GM23248 (cell line): ENCODE data around the gene GOLGA3. TPM values are rescaled to one million over a fixed set of nuclear protein-coding genes. Genes with fewer than 3 reads are reported as not detected.

Experiments used
- DNase-seq: peaks from one replicate; pipeline ENCODE4 v3.0.0-alpha.2; 2015
- H2AFZ ChIP-seq: fragments of 200-600 bp; sonication (generic); 2 replicates; pipeline ENCODE4 v1.6.1; 2016; ENCODE audit warnings: antibody characterized with exemption
- H3F3A ChIP-seq: fragments of 200-600 bp; sonication (generic); 2 replicates; pipeline ENCODE4 v1.6.1; 2016; ENCODE audit warnings: mild to moderate bottlenecking, antibody characterized with exemption, mixed run types; ENCODE audit not compliant: insufficient read depth
- H3K27ac ChIP-seq: fragments of 200-600 bp; sonication (generic); 2 replicates; pipeline ENCODE4 v1.5.1; 2016; ENCODE audit warnings: mild to moderate bottlenecking
- H3K27me3 ChIP-seq: fragments of 200-600 bp; sonication (generic); replicated peaks from 2 replicates; pipeline ENCODE4 v1.6.1; 2016; ENCODE audit warnings: mild to moderate bottlenecking; ENCODE audit not compliant: insufficient read depth
- H3K36me3 ChIP-seq: fragments of 200-600 bp; sonication (generic); 2 replicates; pipeline ENCODE4 v1.6.1; 2016; ENCODE audit warnings: low read depth, mild to moderate bottlenecking
- H3K4me1 ChIP-seq: fragments of 200-600 bp; sonication (generic); 2 replicates; pipeline ENCODE4 v1.6.1; 2016; ENCODE audit warnings: mild to moderate bottlenecking; ENCODE audit not compliant: insufficient read depth
- H3K4me2 ChIP-seq: fragments of 200-600 bp; sonication (generic); one replicate; pipeline ENCODE4 v1.6.1; 2016; ENCODE audit warnings: mild to moderate bottlenecking; ENCODE audit not compliant: unreplicated experiment
- H3K4me3 ChIP-seq: fragments of 200-600 bp; sonication (generic); 2 replicates; pipeline ENCODE4 v1.5.1; 2016; ENCODE audit warnings: mild to moderate bottlenecking
- H3K79me2 ChIP-seq: fragments of 200-600 bp; sonication (generic); 2 replicates; pipeline ENCODE4 v1.6.1; 2016; ENCODE audit warnings: mild to moderate bottlenecking; ENCODE audit not compliant: insufficient read depth
- H3K9ac ChIP-seq: fragments of 200-600 bp; sonication (generic); 2 replicates; pipeline ENCODE4 v1.6.1; 2016; ENCODE audit warnings: mild to moderate bottlenecking
- H3K9me2 ChIP-seq: fragments of 200-600 bp; sonication (generic); 2 replicates; pipeline ENCODE4 v1.6.1; 2016; ENCODE audit warnings: mixed run types, mild to moderate bottlenecking, moderate library complexity; ENCODE audit not compliant: insufficient read depth
- H3K9me3 ChIP-seq: fragments of 200-600 bp; sonication (generic); one replicate; pipeline ENCODE4 v1.6.1; 2017; ENCODE audit warnings: low read depth
- H4K20me1 ChIP-seq: fragments of 200-600 bp; sonication (generic); 2 replicates; pipeline ENCODE4 v1.6.0; 2016; ENCODE audit not compliant: insufficient read depth
- EZH2 ChIP-seq: fragments of 200-600 bp; sonication (generic); IDR thresholded peaks from 2 replicates; pipeline ENCODE4 v1.6.1; 2018; ENCODE audit warnings: antibody characterized with exemption, mild to moderate bottlenecking; ENCODE audit not compliant: insufficient read depth, poor library complexity, severe bottlenecking
- EZH2phosphoT487 ChIP-seq: fragments of 200-600 bp; sonication (generic); IDR thresholded peaks from 2 replicates; pipeline ENCODE4 v1.6.1; 2018; ENCODE audit warnings: antibody characterized with exemption, moderate library complexity, mild to moderate bottlenecking, low read depth; ENCODE audit not compliant: insufficient read depth
- WGBS, 2 experiments: methylation state at CpG; one replicate each; pipeline ENCODE4 v1.1.6; 2015 to 2017; ENCODE audit warnings: low lambda C conversion rate in 2 of 2, low coverage in 1 of 2; ENCODE audit errors: missing lambda C conversion rate in 2 of 2; 5-methylcytosine and 5-hydroxymethylcytosine counted together
- in situ Hi-C: fragments of 300-500 bp; cut with MboI; formaldehyde crosslinking; loops from 2 replicates; pipeline ENCODE4 v1.15.0; 2020
- polyA plus RNA-seq: library from polyadenylated mRNA; unstranded; fragments of >200 nt; fragmentation: Nextera tagmentation; extraction: Ambion mirVana; gene quantifications from 2 replicates; pipeline ENCODE4 v1.2.1, GENCODE V29; 2016
- total RNA-seq: library from RNA; depleted of rRNA; stranded (reverse); fragments of >200 nt; shearing (Covaris generic); gene quantifications from 2 replicates; pipeline ENCODE4 v1.2.3, GENCODE V29; 2014

GOLGA3 gene
- total and polyA plus RNA-seq, 2 experiments from 2014 or later, result 38.1 to 118 TPM

DNA sequence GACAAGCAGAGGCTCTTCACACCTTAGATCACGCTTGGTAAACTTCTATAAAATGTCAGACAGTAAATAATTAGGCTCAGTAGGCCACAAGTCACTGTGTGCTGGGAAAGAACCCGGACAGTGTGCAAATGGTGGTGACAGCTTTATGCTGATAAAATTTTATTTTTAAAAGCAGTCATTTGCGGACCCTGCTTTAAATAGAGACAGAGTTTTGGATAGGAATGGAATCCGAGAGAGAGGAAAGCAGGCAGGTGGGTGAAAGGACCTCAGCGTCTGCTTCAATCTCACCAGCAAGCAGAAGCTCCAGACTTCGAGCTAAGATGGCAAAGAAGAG is 88.4 kb downstream of the GOLGA3 start:
- H3K36me3 ChIP-seq, result peaks cover 75% of the 10 kb centered on the region
- H3K27ac ChIP-seq, result no peak overlapping the region
- no peaks in the 10 kb centered on the region for H3K9me3 ChIP-seq
- 90 to 93% methylated on average over 6 of the region's 6 CpGs for WGBS, 2 experiments
- no peak overlapping the region for H3K9ac ChIP-seq
- H3K9me2 ChIP-seq, result no peaks in the 10 kb centered on the region
- H3K4me2 ChIP-seq, result no peak overlapping the region
- peaks cover 15% of the 10 kb centered on the region for H4K20me1 ChIP-seq
- DNase-seq, result no peak
- no peaks in the 10 kb centered on the region for H3K4me1 ChIP-seq
- no peak for TF ChIP-seq EZH2phosphoT487
- TF ChIP-seq EZH2, result no peak
- no peak overlapping the region for H3K4me3 ChIP-seq
- H3K79me2 ChIP-seq, result peaks cover 97% of the 10 kb centered on the region
- H3F3A ChIP-seq, result 0 out of 2 replicates have a peak, but pooled peaks cover 16% of the 10 kb centered on the region
- in situ Hi-C loops, result no loop called here
- no peak overlapping the region for H2AFZ ChIP-seq
- no peaks in the 10 kb centered on the region for H3K27me3 ChIP-seq

DNA sequence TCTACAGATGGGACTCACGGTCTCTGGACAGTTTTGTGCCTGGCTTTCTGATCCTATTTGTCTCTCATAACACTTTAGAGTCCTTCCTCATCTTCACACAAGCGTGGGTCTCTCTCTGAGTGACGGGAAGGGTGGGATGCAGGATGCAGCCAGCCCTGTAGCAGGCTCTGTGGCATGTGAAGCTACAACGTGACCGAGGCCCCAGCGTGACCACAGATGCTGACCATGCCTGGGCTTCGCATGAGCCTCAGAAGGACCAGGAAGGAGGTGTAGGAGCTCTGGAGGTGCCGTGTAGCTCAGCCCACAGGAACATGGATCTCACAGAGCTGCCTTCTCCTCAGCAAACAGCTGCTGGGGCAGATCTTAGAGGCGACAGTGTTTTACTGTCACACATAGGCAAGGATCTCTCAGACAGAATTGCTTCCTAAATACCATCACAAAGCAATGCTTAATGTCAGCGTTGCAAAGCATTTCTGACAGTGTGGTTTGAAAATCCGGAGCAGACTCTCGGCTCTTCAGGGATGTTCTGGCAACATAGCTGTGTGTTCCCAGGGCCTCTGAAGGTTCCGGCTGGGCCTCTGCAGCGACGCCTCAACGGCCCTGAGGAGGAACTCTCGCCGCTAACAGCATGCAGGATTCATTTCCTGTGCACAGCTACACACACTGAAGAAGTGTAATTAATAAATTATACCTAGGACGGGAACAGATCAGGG is 88.9 kb downstream of the GOLGA3 start:
- DNase-seq, result no peak
- Histone ChIP-seq H3K4me2 (no peak overlapping the region), H3K4me1 (no peaks in the 10 kb centered on the region), H3K9me2 (no peaks in the 10 kb centered on the region), H3K27me3 (no peaks in the 10 kb centered on the region), H3K36me3 (peaks cover 77% of the 10 kb centered on the region), H3K79me2 (peaks cover 97% of the 10 kb centered on the region), H4K20me1 (peaks cover 15% of the 10 kb centered on the region), H3K27ac (no peak overlapping the region), H3K9ac (no peak overlapping the region), H3K4me3 (no peak overlapping the region), H3K9me3 (no peaks in the 10 kb centered on the region), H3F3A (peaks cover 21% of the 10 kb centered on the region; the same call in 1 of the 2 replicates), H2AFZ (no peak overlapping the region)
- in situ Hi-C loops, result no loop called here
- WGBS, 2 experiments, result 71 to 75% methylated on average over 19 of the region's 19 CpGs
- TF ChIP-seq EZH2 (no peak), EZH2phosphoT487 (no peak)

DNA sequence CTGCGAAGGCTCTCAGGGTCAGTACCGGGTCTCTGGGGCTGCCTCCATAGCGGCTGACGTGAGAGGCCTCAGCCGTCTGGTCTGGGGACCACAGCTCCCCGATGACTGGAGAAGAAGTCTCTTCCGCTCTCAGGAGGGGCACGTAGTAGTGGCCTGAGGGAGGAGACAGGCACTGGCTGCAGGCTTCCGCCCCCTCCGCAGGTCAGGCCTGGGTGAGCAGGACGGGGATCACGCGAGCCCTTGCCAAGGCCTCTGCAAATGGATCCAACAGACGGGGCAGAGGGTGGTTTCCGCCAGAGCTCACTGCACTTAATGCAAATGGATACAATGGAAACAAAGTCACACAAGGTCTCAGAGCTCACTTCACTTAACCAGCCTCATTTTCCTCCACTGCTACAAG is 91.8 kb downstream of the GOLGA3 start:
- peaks cover 67% of the 10 kb centered on the region for H3K36me3 ChIP-seq
- no peaks in the 10 kb centered on the region for H3K9me3 ChIP-seq
- in situ Hi-C loops, result no loop called here
- 94 to 99% methylated on average over 15 of the region's 15 CpGs for WGBS, 2 experiments
- H3K79me2 ChIP-seq, result peaks cover 83% of the 10 kb centered on the region
- no peak overlapping the region for H3K9ac ChIP-seq
- H3K4me2 ChIP-seq, result no peak overlapping the region
- H3F3A ChIP-seq, result peaks cover 27% of the 10 kb centered on the region
- no peaks in the 10 kb centered on the region for H3K4me1 ChIP-seq
- no peak overlapping the region for H3K4me3 ChIP-seq
- no peak for TF ChIP-seq EZH2phosphoT487
- no peak for TF ChIP-seq EZH2
- H3K27ac ChIP-seq, result no peak overlapping the region
- no peaks in the 10 kb centered on the region for H3K9me2 ChIP-seq
- no peaks in the 10 kb centered on the region for H3K27me3 ChIP-seq
- DNase-seq, result no peak
- H4K20me1 ChIP-seq, result no peaks in the 10 kb centered on the region
- no peak overlapping the region for H2AFZ ChIP-seq

DNA sequence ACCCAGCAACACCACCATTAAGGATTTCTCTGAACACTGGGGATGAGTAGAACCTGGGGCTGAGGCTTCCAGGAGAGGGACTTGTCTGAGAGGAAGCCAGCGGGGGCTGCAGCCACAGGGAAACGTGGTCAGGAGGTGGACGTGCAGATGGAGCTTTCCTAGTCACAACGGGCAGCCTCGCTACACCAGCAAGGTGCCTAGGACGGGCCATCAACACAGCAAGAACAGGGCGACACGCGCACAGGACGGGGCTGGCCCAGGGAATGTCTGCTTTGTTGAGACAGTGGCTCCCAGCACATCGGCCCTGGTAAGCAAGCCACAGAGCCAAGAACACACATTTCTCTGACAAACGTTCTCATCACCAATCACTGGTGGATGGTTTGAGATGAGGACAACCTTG is 92.3 kb downstream of the GOLGA3 start:
- peaks cover 78% of the 10 kb centered on the region for H3K79me2 ChIP-seq
- H3K9me3 ChIP-seq, result no peaks in the 10 kb centered on the region
- no peaks in the 10 kb centered on the region for H3K9me2 ChIP-seq
- H2AFZ ChIP-seq, result no peak overlapping the region
- H3K4me2 ChIP-seq, result no peak overlapping the region
- no peak for DNase-seq
- no peaks in the 10 kb centered on the region for H3K4me1 ChIP-seq
- H4K20me1 ChIP-seq, result no peaks in the 10 kb centered on the region
- peaks cover 26% of the 10 kb centered on the region for H3F3A ChIP-seq
- peaks cover 65% of the 10 kb centered on the region for H3K36me3 ChIP-seq
- H3K4me3 ChIP-seq, result no peak overlapping the region
- TF ChIP-seq EZH2, result no peak
- no peak for TF ChIP-seq EZH2phosphoT487
- in situ Hi-C loops, result no loop called here
- WGBS, 2 experiments, result 92 to 93% methylated on average over 12 of the region's 12 CpGs
- H3K27ac ChIP-seq, result no peak overlapping the region
- H3K27me3 ChIP-seq, result no peaks in the 10 kb centered on the region
- H3K9ac ChIP-seq, result no peak overlapping the region
